Panc1 (cell line): ENCODE measurements around the gene NFE2L3.

Source experiments
- CTCF ChIP-seq: fragments of 450-650 bp; IDR thresholded peaks from 2 replicates; pipeline ENCODE4 v1.5.1; 2017; ENCODE audit warnings: mild to moderate bottlenecking
- TCF7L2 ChIP-seq: IDR thresholded peaks from 2 replicates; pipeline ENCODE4 v1.6.1; 2011; ENCODE audit warnings: mild to moderate bottlenecking, low read depth, low read length, inconsistent platforms

GRCh38 chr7:26192485-26193087 is 40.6 kb downstream of the NFE2L3 start:
- no peak for TF ChIP-seq CTCF
- TF ChIP-seq TCF7L2 = no peak
